Measurements from ENCODE around the gene WWOX. TPM values are rescaled to one million over a fixed set of nuclear protein-coding genes. Genes with fewer than 3 reads are reported as not detected.

Gene WWOX
- total RNA-seq, 1 experiment from 2014 or later = 15.6 TPM

DNA sequence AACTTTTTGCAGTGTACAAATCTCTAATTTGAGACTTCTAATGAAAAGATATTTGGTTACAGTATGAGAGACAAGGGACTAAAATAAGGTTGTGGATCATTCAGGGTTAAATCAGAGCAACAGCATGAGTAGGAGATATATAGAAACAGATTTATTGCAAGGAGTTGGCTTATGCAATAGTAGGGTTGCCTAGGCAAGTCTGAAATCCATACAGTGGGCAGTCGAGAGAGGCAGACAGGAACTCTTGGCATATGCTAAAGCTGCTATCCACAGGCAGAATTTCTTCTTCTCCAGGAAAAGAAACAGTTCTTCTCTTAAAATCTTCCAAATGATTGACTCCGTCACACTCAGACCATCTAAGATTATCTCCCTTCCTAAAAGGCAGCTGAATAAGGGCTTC, 1000.3 kb downstream of the WWOX start:
- Histone ChIP-seq H3K56ac (ENCODE audit: insufficient read length, low read depth, low read length) (no peak overlapping the region), H3K4me2 (ENCODE audit: insufficient read depth, insufficient read length, low read length) (no peak overlapping the region), H2BK20ac (ENCODE audit: low read depth, low read length, poor library complexity, severe bottlenecking) (no peak overlapping the region), H2BK5ac (ENCODE audit: insufficient read length, low read length) (no peak overlapping the region), H3K9ac (ENCODE audit: extremely low read depth, insufficient read length, low read length) (no peak overlapping the region), H4K5ac (ENCODE audit: insufficient read length, low read depth, low read length) (no peak overlapping the region), H3K23me2 (ENCODE audit: insufficient read length, low read depth, low read length, poor library complexity, severe bottlenecking) (no peaks in the 10 kb centered on the region), H4K91ac (ENCODE audit: insufficient read length, low read depth, low read length) (no peak overlapping the region), H3K79me1 (ENCODE audit: insufficient read depth, low read depth, low read length, poor library complexity, severe bottlenecking) (no peaks in the 10 kb centered on the region), H3K18ac (ENCODE audit: insufficient read length, low read depth, low read length) (no peak overlapping the region), H3K27ac (ENCODE audit: insufficient read length, low read depth, low read length) (no peak overlapping the region), H3T11ph (ENCODE audit: low read length) (no peak overlapping the region), H4K20me1 (ENCODE audit: control insufficient read depth, insufficient read depth, insufficient read length) (no peaks in the 10 kb centered on the region), H3K14ac (ENCODE audit: insufficient read depth, low read length) (no peak overlapping the region), H3K9me3 (ENCODE audit: control insufficient read depth, low read depth, low read length) (no peaks in the 10 kb centered on the region), H2BK12ac (ENCODE audit: insufficient read length, low read depth, low read length) (no peak overlapping the region), H2BK15ac (ENCODE audit: low read depth, low read length) (no peak overlapping the region), H2AK5ac (ENCODE audit: insufficient read length, low read length) (no peak overlapping the region), H2BK120ac (ENCODE audit: low read depth, low read length, poor library complexity, severe bottlenecking) (no peak overlapping the region), H3K79me2 (ENCODE audit: insufficient read depth, low read length) (no peaks in the 10 kb centered on the region), H3K4me1 (ENCODE audit: insufficient read depth, low read length) (peaks cover 15% of the 10 kb centered on the region), H3K27me3 (ENCODE audit: insufficient read depth, low read length) (no peaks in the 10 kb centered on the region), H3K23ac (ENCODE audit: insufficient read length, low read depth, low read length) (no peak overlapping the region), H3K4ac (ENCODE audit: low read depth, low read length) (no peak overlapping the region), H2AFZ (ENCODE audit: low read length) (no peak overlapping the region), H4K8ac (replicated peaks; ENCODE audit: insufficient read length, low read depth, low read length) (no peak overlapping the region)
- Mint-ChIP-seq H3K36me3 (ENCODE audit: insufficient read depth in 1 of 3, low read depth in 3 of 3) (no peaks in the 10 kb centered on the region), H3K27me3 (ENCODE audit: low read depth) (no peaks in the 10 kb centered on the region), H3K4me3 (no peak overlapping the region), H3K27ac (no peak overlapping the region), H3K9me3 (no peaks in the 10 kb centered on the region), H3K4me1 (peaks cover 43 to 54% of the 10 kb centered on the region in 2 experiments)
- DNase-seq = no peak
- TF ChIP-seq, protein P1, sequence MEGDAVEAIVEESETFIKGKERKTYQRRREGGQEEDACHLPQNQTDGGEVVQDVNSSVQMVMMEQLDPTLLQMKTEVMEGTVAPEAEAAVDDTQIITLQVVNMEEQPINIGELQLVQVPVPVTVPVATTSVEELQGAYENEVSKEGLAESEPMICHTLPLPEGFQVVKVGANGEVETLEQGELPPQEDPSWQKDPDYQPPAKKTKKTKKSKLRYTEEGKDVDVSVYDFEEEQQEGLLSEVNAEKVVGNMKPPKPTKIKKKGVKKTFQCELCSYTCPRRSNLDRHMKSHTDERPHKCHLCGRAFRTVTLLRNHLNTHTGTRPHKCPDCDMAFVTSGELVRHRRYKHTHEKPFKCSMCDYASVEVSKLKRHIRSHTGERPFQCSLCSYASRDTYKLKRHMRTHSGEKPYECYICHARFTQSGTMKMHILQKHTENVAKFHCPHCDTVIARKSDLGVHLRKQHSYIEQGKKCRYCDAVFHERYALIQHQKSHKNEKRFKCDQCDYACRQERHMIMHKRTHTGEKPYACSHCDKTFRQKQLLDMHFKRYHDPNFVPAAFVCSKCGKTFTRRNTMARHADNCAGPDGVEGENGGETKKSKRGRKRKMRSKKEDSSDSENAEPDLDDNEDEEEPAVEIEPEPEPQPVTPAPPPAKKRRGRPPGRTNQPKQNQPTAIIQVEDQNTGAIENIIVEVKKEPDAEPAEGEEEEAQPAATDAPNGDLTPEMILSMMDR (conservative IDR thresholded peaks at IDR 0.05) = no peak
- no CpG with 5 or more reads among the region's 2 CpGs for WGBS (ENCODE audit: extremely low coverage, insufficient read length, low lambda C conversion rate)
